ENCODE data around the gene SQSTM1.

SQSTM1 gene

GRCh38 chr5:179803651-179804554 is 16.8 kb upstream of the SQSTM1 start:
- Histone ChIP-seq H2AFZ (ENCODE audit: low read depth) (no peak overlapping the region), H3K4me3 (IDR thresholded peaks at IDR 0.05; ENCODE audit: insufficient read depth, low read depth, low read length) (no peak overlapping the region), H3K36me3 (ENCODE audit: insufficient read depth) (no peaks in the 10 kb centered on the region), H3K27me3 (ENCODE audit: insufficient read depth, low read depth) (no peaks in the 10 kb centered on the region), H3K4me1 (ENCODE audit: low read depth, poor library complexity, severe bottlenecking) (peaks cover 6% of the 10 kb centered on the region), H3K9ac (no peak overlapping the region), H3K79me2 (ENCODE audit: insufficient read depth, low read depth) (peaks cover 18% of the 10 kb centered on the region; the same call in 1 of the 2 replicates), H4K20me1 (ENCODE audit: insufficient read depth) (no peaks in the 10 kb centered on the region), H3K4me2 (no peak overlapping the region; the same call in 1 of the 2 replicates), H3K27ac (no peak overlapping the region)
- no peak for TF ChIP-seq CTCF (conservative IDR thresholded peaks at IDR 0.05; ENCODE audit: low read depth, low read length)

- Histone ChIP-seq H3K36me3 (ENCODE audit: insufficient read depth) (no peaks in the 10 kb centered on the region), H2AFZ (ENCODE audit: low read depth) (no peak overlapping the region), H3K4me3 (IDR thresholded peaks at IDR 0.05; ENCODE audit: insufficient read depth, low read depth, low read length) (no peak overlapping the region), H3K27me3 (ENCODE audit: insufficient read depth, low read depth) (no peaks in the 10 kb centered on the region), H3K79me2 (ENCODE audit: insufficient read depth, low read depth) (peaks cover 18% of the 10 kb centered on the region; the same call in 1 of the 2 replicates), H3K27ac (no peak overlapping the region), H4K20me1 (ENCODE audit: insufficient read depth) (no peaks in the 10 kb centered on the region), H3K9ac (peak overlapping the region; percentile 30; the same call in 1 of the 2 replicates), H3K4me2 (peak overlapping the region; percentile 54), H3K4me1 (ENCODE audit: low read depth, poor library complexity, severe bottlenecking) (peaks cover 6% of the 10 kb centered on the region)
- no peak for TF ChIP-seq CTCF (conservative IDR thresholded peaks at IDR 0.05; ENCODE audit: low read depth, low read length)
Measured at GRCh38 chr5:179804555-179804947, 16.2 kb upstream of the SQSTM1 start.

- Histone ChIP-seq H3K27ac (no peak overlapping the region), H3K36me3 (ENCODE audit: insufficient read depth) (no peaks in the 10 kb centered on the region), H3K4me3 (IDR thresholded peaks at IDR 0.05; ENCODE audit: insufficient read depth, low read depth, low read length) (no peak overlapping the region), H3K27me3 (ENCODE audit: insufficient read depth, low read depth) (no peaks in the 10 kb centered on the region), H3K79me2 (ENCODE audit: insufficient read depth, low read depth) (peaks cover 18% of the 10 kb centered on the region; the same call in 1 of the 2 replicates), H4K20me1 (ENCODE audit: insufficient read depth) (no peaks in the 10 kb centered on the region), H3K4me2 (peak overlapping the region; percentile 54), H2AFZ (ENCODE audit: low read depth) (no peak overlapping the region; the same call in 1 of the 2 replicates), H3K9ac (peak overlapping the region; percentile 30; the same call in 1 of the 2 replicates), H3K4me1 (ENCODE audit: low read depth, poor library complexity, severe bottlenecking) (peaks cover 6% of the 10 kb centered on the region)
- TF ChIP-seq CTCF (conservative IDR thresholded peaks at IDR 0.05; ENCODE audit: low read depth, low read length) = no peak
Measured at GRCh38 chr5:179805070-179805528, 15.6 kb upstream of the SQSTM1 start.

GRCh38 chr5:179805529-179806249 is 15.0 kb upstream of the SQSTM1 start:
- no peaks in the 10 kb centered on the region for H3K36me3 ChIP-seq (ENCODE audit: insufficient read depth)
- no peaks in the 10 kb centered on the region for H4K20me1 ChIP-seq (ENCODE audit: insufficient read depth)
- no peaks in the 10 kb centered on the region for H3K27me3 ChIP-seq (ENCODE audit: insufficient read depth, low read depth)
- H3K4me3 ChIP-seq (IDR thresholded peaks at IDR 0.05; ENCODE audit: insufficient read depth, low read depth, low read length) = no peak overlapping the region
- H3K4me2 ChIP-seq = peak overlapping the region; percentile 54; the same call in 1 of the 2 replicates
- no peak for TF ChIP-seq CTCF (conservative IDR thresholded peaks at IDR 0.05; ENCODE audit: low read depth, low read length)
- H2AFZ ChIP-seq (ENCODE audit: low read depth) = no peak overlapping the region; the same call in 1 of the 2 replicates
- H3K4me1 ChIP-seq (ENCODE audit: low read depth, poor library complexity, severe bottlenecking) = peaks cover 6% of the 10 kb centered on the region
- peaks cover 18% of the 10 kb centered on the region; the same call in 1 of the 2 replicates for H3K79me2 ChIP-seq (ENCODE audit: insufficient read depth, low read depth)
- H3K9ac ChIP-seq = peak overlapping the region; percentile 30; the same call in 1 of the 2 replicates
- no peak overlapping the region for H3K27ac ChIP-seq

Measured in KMS-11 (cell line).